A673 (cell line): ENCODE results near the gene ACSS1. TPM values are rescaled to one million over a fixed set of nuclear protein-coding genes. Genes with fewer than 3 reads are reported as not detected.

Experiments
- BruUV-seq: library from RNA; stranded (reverse); fragments of 400-500 nt; replicated peaks from 2 replicates; lab custom pipeline; 2021; lab: Mats Ljungman, UMichigan
- CTCF ChIA-PET: fragments of 300-600 bp; sonication (Branson Sonifier 250); formaldehyde crosslinking; loops from one replicate; lab custom pipeline; 2022; ENCODE audit warnings: antibody characterized with exemption; lab: Charles Lee
- POLR2A ChIA-PET: fragments of 300-600 bp; sonication (Branson Sonifier 250); formaldehyde crosslinking; loops from one replicate; lab custom pipeline; 2022; ENCODE audit warnings: antibody characterized with exemption; ENCODE audit not compliant: low non-redundant PET; lab: Charles Lee
- DNase-seq: peaks from one replicate; pipeline ENCODE4 v3.0.0-alpha.2; 2015; ENCODE audit warnings: low spot score
- H3K27ac ChIP-seq: fragments of 200-600 bp; sonication (generic); 2 replicates; pipeline ENCODE4 v1.5.1; 2016; ENCODE audit warnings: mixed run types, low read depth, mild to moderate bottlenecking, mixed read lengths, antibody characterized with exemption, low read length; ENCODE audit not compliant: poor library complexity, severe bottlenecking
- H3K27me3 ChIP-seq: fragments of 200-600 bp; sonication (generic); replicated peaks from 2 replicates; pipeline ENCODE4 v1.6.1; 2017; ENCODE audit warnings: mixed run types, low read depth, mild to moderate bottlenecking, mixed read lengths, antibody characterized with exemption, low read length; ENCODE audit not compliant: insufficient read depth, poor library complexity
- H3K36me3 ChIP-seq: fragments of 200-600 bp; sonication (generic); 2 replicates; pipeline ENCODE4 v1.6.1; 2016; ENCODE audit warnings: mixed run types, mild to moderate bottlenecking, mixed read lengths, antibody characterized with exemption, low read length; ENCODE audit not compliant: insufficient read depth, poor library complexity, severe bottlenecking
- H3K4me1 ChIP-seq: fragments of 200-600 bp; sonication (generic); 2 replicates; pipeline ENCODE4 v1.6.1; 2017; ENCODE audit warnings: mixed run types, mild to moderate bottlenecking, mixed read lengths, antibody characterized with exemption, low read length; ENCODE audit not compliant: insufficient read depth, poor library complexity, severe bottlenecking
- H3K4me3 ChIP-seq: fragments of 200-600 bp; sonication (generic); 2 replicates; pipeline ENCODE4 v1.5.1; 2016; ENCODE audit warnings: low read depth, mixed run types, mild to moderate bottlenecking, mixed read lengths, low read length; ENCODE audit not compliant: poor library complexity, severe bottlenecking
- H3K9me3 ChIP-seq: fragments of 200-600 bp; sonication (generic); 2 replicates; pipeline ENCODE4 v1.6.1; 2016; ENCODE audit warnings: mixed run types, low read depth, mild to moderate bottlenecking, mixed read lengths, antibody characterized with exemption, low read length; ENCODE audit not compliant: poor library complexity, severe bottlenecking
- CTCF ChIP-seq: fragments of 300-800, 200-600 bp; sonication (generic); conservative IDR thresholded peaks from 2 replicates; pipeline ENCODE4 v1.5.1; 2017; ENCODE audit warnings: low read depth, mild to moderate bottlenecking, antibody characterized with exemption, low read length, moderate library complexity, mixed read lengths
- EZH2 ChIP-seq: fragments of 200-600 bp; sonication (generic); IDR thresholded peaks from 2 replicates; pipeline ENCODE4 v1.6.1; 2017; ENCODE audit warnings: borderline replicate concordance, low read depth, mild to moderate bottlenecking, mixed read lengths, antibody characterized with exemption, low read length; ENCODE audit not compliant: poor library complexity, severe bottlenecking
- intact Hi-C: fragments of 100-400 bp; cut with micrococcal nuclease; formaldehyde crosslinking; loops from one replicate; pipeline ENCODE4 v1.10.0; 2022; ENCODE audit not compliant: unreplicated experiment
- total RNA-seq: library from RNA; stranded (reverse); gene quantifications from 2 replicates; pipeline ENCODE4 v1.2.3, GENCODE V29; 2021

Gene ACSS1
- total RNA-seq, 1 experiment from 2014 or later, result 3.9 TPM

DNA sequence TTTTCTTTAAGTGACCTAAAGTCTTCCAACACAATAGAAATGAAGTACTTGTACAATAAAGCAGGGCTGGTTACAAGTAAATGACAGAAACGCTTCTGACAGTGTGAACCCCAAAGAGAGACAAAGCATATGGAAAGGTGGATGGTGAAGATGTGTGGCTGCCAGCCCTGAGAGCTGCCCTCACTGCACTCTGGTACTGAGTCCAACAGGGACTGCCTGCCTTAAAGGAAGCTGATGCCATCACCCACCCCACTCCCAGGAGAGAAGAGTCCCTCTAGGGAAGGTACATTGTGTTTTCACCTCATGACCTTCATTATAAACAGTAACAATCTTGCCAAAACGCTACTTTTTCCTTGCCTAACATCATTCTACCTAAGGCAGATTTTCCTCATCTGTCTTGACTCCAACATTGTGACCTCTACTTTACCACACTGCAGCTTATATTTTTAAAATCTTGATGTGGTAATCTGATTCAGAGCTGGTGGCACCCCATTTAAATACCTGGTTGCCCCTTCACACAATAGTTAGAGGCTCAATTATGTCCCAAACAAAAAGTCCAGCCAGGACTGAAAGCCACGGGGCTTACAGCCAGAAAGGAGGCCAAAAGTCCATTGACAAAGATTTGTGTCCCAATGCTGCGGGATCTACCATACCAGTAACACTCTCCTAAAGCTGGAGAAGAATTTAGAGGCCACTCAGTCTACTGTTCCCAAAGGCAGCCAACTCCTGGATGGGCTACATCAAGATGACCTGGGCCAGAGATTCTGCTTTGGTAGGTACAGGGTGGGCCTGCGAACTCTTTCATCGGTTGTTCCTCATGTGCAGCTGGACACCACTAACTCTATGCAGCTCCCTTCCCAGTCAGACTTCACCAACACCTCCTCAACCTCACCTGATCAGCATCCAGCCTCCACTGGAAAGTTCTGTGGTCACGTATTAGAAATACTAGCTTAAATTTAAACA lies 69.8 kb downstream of the ACSS1 start:
- H3K4me1 ChIP-seq, result peaks cover 13% of the 10 kb centered on the region
- no peak for DNase-seq
- H3K9me3 ChIP-seq, result no peaks in the 10 kb centered on the region
- CTCF ChIA-PET, result no interaction called here
- BruUV-seq, result no TSS peak
- TF ChIP-seq EZH2 (no peak), CTCF (no peak)
- POLR2A ChIA-PET, result no interaction called here
- H3K36me3 ChIP-seq, result peaks cover 4% of the 10 kb centered on the region
- no peak overlapping the region for H3K27ac ChIP-seq
- no peak overlapping the region for H3K4me3 ChIP-seq
- intact Hi-C loops, result no loop called here
- H3K27me3 ChIP-seq, result no peaks in the 10 kb centered on the region

- intact Hi-C loops, result no loop called here
These were observed 70.7 kb downstream of the ACSS1 start for GRCh38 chr20:24987244-24987643.

GRCh38 chr20:24986436-24987015 lies 71.4 kb downstream of the ACSS1 start:
- Histone ChIP-seq H3K27ac (no peak overlapping the region), H3K4me1 (peaks cover 8% of the 10 kb centered on the region), H3K27me3 (no peaks in the 10 kb centered on the region), H3K4me3 (no peak overlapping the region), H3K36me3 (peaks cover 12% of the 10 kb centered on the region), H3K9me3 (no peaks in the 10 kb centered on the region)
- ChIA-PET POLR2A (no interaction called here), CTCF (no interaction called here)
- intact Hi-C loops, result no loop called here
- BruUV-seq, result no TSS peak
- DNase-seq, result no peak
- no peak for TF ChIP-seq CTCF
- TF ChIP-seq EZH2, result no peak

More at GRCh38 chr20:24987244-24987643, 70.7 kb downstream of the ACSS1 start:
- Histone ChIP-seq H3K27me3 (no peaks in the 10 kb centered on the region), H3K9me3 (no peaks in the 10 kb centered on the region), H3K36me3 (peaks cover 6% of the 10 kb centered on the region), H3K27ac (no peak overlapping the region), H3K4me1 (peaks cover 9% of the 10 kb centered on the region), H3K4me3 (no peak overlapping the region)
- ChIA-PET POLR2A (no interaction called here), CTCF (no interaction called here)
- BruUV-seq, result no TSS peak
- TF ChIP-seq CTCF (no peak), EZH2 (no peak)
- DNase-seq, result no peak
